ENCODE results near the gene NDST4. TPM values are rescaled to one million over a fixed set of nuclear protein-coding genes. Genes with fewer than 3 reads are reported as not detected.

NDST4 gene
- total RNA-seq (2022; extraction: Qiagen RNA extraction; ENCODE audit: low read depth) = not detected in 5 replicates

DNA sequence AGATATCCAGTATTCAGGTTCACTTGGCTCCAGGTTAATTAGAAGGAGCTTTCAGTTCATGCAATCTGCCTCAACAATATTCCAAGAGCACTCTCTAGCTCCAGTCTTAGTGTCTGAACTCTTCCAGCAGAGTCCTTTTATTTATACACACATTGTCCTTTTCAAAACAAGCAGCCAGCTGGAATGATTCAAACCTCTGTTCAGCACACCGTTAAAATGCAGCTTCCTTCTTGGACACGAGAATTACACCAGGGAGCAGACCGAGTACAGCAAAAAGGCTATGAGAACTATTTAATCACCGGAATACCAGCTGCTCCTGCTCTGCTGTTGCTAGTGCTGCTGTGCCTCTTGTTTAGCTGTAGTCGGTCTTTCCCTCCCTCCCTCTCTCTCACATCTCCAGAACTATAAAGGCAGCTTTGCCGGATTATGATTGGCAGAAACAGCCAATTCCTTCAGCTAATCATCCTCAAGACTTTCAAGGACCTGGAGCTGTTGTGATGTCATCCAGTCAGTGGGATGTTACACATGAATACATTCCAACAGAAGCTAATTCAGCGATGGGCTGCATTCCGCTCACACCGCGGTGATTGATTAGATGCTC lies at the start of gene NDST4:
NDST4 (minus strand) TSS at position 115 of the 601 bp plus-strand sequence. CDS start 36,584 bp downstream, outside the sequence.

Data from A549 treated with GW870086 at 1 μM for 4 hours (cell line).